GM19023 (cell line): ENCODE results near the gene BEND7.
"Not testable (repeated sequence)": the region's sequence is repeated elsewhere in the genome, so short reads cannot be mapped to it uniquely, and the experiment has no call there.

Experiments
- ATAC-seq: cut with Tn5 transposase; IDR thresholded peaks from one replicate; pipeline ENCODE4 v1.9.1; 2021; ENCODE audit warnings: mild to moderate bottlenecking, moderate library complexity; ENCODE audit not compliant: unreplicated experiment

Gene BEND7

GRCh38 chr10:13422800-13423199 lies 106.0 kb downstream of the BEND7 start:
- no peak for ATAC-seq

GRCh38 chr10:13421382-13421917 lies 107.4 kb downstream of the BEND7 start:
- ATAC-seq: no peak

DNA sequence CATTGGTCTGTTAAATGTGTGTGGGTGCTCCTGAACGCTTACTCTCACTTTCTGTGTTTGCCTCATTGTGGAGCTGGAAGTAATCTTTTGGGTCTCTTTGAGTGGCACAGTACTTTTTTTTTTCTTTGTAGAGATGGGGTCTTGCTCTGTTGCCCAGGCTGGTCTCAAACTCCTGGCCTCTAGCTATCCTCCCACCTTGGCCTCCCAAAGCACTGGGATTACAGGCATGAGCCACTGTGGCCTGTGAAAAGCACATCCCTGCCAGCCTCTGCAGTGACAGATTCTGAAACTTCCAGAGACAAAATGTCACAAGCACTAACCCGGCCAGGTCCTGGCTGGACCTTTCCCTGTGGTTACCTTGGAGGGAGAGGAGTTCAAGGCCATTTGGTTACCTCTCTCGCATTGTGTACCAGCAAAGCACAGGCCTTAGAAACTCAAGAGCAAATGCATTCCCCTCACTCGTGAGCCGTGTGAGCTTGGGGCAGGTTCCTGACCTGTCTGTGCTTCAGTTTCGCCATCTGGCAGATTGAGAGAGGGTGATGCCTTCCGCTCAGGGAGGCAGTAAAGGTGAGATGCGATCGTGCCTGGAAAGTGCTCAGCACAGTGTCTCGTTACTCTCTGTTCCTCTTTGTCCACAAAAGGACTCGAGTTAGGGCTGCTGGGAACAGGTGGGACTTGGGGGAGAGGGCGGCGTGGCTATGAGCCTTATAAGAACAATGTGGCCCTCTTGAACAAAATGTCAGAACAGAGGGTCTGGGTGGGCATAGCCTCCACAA lies 108.1 kb downstream of the BEND7 start:
- no peak for ATAC-seq

DNA sequence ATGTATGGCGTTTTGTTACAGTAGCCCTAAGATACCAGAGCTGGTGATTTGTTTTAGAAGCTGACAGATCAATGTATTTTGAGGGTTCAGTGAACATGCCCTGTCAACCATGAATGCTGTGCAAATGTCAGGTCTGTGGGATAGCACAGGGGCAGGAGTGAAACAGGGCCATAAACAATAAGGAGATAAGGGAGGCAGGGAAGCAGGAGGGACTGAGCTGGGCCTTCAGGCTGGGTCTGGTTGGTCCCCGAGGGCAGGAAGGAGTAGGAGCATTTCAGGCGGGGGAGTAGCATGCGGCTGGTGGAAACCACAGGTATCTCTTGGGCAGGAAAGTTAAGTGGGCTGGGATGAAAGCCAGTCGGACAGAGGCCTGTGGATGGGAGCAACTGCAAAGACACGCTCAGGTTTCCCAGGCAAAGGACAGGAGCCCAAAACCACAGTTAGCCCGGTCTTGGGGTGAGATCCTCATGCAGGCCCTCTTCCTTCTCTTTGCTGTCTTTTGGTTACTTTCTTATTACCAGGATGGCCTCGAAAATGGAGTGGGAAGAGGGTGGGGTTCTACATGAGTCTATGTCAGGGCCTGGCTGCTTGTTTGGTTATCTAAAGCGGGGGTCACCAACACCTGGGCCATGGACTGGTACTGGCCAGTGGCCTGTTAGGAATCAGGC lies 111.2 kb downstream of the BEND7 start:
- no peak for ATAC-seq

- ATAC-seq: no peak
These were observed 112.1 kb downstream of the BEND7 start for GRCh38 chr10:13416760-13417159.

- no peak for ATAC-seq
These were observed 114.0 kb downstream of the BEND7 start for GRCh38 chr10:13414855-13415254.

GRCh38 chr10:13414137-13414536 lies 114.7 kb downstream of the BEND7 start:
- no peak for ATAC-seq

DNA sequence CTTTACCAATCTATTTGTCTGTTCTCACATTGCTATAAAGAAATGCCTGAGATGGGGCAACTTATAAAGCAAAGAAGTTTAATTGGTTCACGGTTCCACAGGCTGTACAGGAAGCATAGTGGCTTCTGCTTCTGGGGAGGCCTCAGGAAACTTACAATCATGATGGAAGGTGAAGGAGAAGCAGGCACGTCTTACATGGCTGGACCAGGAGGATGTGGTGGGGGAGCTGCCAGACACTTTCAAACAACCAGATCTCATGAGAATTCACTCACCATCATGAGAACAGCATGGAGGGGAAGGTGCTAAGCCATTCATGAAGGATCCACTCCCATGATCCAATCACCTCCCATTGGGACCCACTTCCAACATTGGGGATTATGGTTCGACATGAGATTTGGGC lies 115.9 kb downstream of the BEND7 start:
- no peak for ATAC-seq

DNA sequence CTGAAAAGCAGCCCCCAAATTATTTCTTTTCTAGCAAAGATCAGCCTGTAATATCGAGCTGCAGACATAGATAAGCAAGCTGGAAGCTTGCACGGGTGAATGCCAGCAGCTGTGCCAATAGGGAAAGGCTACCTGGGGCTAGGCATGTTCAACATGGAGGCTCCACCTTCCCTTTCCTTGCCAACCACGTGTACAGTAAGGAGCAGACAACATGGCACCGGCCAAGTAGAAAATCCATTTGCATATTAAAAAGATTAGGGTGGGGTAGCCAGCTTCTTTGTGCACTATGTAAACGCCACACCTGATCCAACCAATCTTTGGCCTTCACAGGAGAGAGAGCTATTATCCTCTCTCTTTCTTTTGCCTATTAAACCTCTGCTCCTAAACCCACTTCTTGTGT lies 124.0 kb downstream of the BEND7 start:
- ATAC-seq: no peak

DNA sequence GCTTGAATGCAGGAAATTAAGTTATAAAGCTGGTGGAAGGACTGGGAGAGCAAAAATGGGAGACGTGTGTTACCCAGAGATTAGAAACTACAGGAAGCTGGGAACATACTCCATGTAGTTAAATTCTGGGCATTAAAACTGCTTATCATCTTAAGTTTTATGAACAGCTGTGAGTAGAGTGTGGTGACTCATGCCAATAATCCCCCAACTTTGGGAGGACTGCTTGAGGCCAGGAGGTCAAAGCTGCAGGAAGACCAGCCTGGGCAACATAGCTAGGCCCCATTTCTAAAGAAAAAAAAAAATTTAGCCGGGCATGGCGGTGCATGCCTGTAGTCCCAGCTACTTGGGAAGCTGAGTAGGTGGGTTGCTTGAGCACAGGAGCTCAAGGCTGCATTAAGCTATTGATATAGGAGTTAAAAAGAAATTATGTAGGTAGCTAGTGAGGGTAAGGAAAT lies 124.5 kb downstream of the BEND7 start:
- no peak for ATAC-seq

DNA sequence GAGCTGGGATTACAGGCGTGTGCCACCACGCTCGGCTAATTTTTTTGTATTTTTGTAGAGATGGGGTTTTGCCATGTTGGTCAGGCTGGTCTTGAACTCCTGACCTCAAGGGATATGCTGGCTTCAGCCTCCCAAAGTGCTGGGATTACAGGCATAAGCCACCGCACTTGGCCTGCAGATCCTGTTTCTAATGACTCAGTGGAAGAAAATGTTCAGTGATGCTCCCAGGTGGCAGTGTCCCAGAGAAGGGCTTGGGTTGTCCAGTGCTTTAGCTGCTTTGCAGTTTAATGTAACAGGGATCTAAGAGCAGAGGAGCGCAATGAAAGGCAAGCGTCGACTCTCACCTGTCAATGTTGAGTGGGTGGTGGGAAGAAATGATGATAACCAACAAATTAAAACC lies 125.4 kb downstream of the BEND7 start:
- not testable (repeated sequence) for ATAC-seq

GRCh38 chr10:13402021-13402420 lies 126.8 kb downstream of the BEND7 start:
- ATAC-seq: no peak

DNA sequence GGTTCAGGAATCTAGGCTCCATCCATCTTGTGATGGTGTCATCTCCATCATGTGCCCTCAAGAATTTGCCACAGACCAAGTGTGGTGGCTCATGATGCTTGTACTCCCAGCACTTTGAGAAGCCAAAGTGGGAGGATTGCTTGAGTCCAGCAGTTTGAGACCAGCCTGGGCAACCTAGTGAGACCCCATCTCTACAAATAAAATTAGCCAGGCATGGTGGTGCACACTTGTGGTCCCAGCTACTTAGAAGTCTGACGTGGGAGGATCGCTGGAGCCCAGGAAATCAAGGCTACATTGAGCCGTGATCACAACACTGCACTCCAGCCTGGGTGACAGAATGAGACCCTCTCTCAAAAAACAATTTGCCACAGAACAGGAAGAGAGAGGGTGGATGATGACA lies 127.7 kb downstream of the BEND7 start:
- ATAC-seq: no peak

DNA sequence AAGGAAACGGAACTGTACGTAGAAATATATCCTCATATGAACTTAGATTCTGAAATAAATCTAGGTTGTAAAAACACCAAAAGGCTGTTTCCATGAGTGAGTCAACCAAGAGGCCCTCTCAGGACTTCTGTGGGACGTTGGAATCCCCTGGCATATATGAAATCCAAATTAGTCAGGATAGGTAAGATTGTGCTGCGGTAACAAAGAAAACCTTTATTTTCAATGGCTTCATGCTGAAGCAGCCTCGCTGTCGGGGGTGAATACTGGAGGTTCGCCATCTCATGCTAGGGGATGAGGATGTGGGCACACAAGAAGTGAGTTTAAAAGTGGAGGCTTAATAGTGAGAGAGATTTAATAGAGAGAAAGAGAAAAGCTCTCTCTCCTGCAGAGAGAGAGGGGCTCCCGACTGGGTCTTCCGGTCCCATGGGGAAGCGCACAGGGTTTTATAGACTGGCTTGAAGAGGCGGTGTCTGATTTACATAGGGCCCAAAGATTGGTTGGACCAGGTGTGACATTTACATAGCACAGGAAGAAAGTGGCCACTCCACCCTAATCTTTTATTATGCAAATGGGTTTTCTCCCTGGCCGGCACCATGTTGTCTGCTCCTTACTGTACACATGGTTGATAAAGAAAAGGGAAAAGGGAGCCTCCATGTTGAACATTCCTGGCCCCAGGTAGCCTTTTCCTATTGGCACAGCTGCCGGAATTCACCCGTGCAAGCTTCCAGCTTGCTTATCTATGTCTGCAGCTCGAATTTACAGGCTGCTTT lies 128.4 kb downstream of the BEND7 start:
- ATAC-seq: no peak

- ATAC-seq: no peak
These were observed 129.1 kb downstream of the BEND7 start for GRCh38 chr10:13399752-13400151.

DNA sequence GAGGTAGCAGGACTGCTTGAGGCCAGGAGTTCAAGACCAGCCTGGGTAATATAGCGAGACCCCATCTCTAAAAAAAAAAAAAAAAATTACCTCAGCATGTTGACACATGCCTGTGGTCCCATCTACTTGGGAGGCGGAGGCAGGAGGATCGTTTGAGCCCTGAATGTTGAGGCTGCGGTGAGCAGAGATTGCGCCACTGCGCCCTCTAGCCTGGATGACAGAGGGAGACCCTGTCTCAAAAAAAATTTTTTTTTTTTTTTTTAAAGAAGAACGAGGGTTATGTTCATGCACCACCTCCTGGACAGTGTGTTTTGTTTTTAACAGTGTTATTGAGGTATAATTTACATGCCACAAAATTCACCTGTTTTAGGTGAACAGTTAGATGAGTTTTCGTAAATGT lies 129.6 kb downstream of the BEND7 start:
- no peak for ATAC-seq

GRCh38 chr10:13397052-13397451 lies 131.8 kb downstream of the BEND7 start:
- ATAC-seq: no peak

GRCh38 chr10:13396369-13396768 lies 132.4 kb downstream of the BEND7 start:
- ATAC-seq: no peak

DNA sequence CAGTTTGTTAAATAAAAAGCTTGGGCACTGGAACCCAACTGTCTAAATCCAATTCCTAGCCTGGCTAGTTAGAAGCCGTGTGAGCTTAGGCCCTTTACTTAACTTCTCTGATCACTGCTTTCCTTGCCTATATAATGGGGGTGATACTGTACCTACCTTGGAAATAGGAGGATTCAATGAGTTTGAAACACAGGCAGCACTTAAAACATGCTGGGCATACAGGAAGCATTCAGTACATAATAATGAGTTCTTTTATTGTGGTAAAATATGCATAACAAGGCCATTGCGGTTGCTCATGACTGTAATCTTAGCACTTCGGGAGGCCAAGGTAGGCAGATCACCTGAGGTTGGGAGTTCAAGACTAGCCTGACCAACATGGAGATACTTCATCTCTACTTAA lies 133.3 kb downstream of the BEND7 start:
- no peak for ATAC-seq

DNA sequence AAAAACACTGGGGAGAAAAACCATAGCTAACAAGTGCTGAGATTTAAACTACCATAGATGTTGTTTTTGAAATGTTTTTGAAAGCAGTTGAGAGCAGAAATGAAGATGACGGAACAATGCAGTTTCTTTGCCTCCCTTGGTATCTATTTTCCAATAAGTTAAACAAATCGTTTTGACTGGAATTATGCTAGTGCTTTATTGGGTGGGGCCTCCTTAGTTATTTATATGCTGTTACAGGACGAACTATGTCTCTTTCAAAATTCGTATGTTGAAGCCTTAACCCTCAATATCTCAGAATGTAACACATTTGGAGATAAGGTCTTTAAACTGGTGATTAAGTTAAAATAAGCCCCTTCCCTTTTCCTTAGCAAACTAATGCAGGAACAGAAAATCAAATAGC lies 135.2 kb downstream of the BEND7 start:
- no peak for ATAC-seq

DNA sequence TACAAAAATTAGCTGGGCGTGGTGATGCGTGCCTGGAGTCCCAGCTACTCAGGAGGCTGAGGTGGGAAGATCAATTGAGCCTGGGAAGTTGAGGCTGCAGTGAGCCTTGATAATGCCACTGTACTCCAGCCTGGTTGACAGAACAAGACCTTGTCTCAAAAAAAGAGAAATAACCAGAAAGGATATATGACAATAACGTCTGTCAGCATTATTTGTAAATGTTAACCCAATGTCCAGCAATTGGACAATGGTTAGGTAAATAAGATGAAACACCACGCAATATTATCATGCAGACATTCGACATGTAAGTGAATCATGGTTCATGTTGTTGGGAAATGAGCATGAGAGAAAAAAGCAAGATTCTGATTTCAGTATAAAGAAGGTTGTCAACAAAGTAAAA lies 136.1 kb downstream of the BEND7 start:
- no peak for ATAC-seq
